Measurements from ENCODE around the gene DHRS4L2. TPM values are rescaled to one million over a fixed set of nuclear protein-coding genes. Genes with fewer than 3 reads are reported as not detected.
A peak's percentile ranks its signal among the peaks of the same experiment; 100 is the strongest.
"Not testable (repeated sequence)": the region's sequence is repeated elsewhere in the genome, so short reads cannot be mapped to it uniquely, and the experiment has no call there.

DHRS4L2 gene
- total RNA-seq, 3 donors from 2014 or later: 13.4 to 22.9 (median 16.8) TPM

GRCh38 chr14:24032727-24033418 is 44.1 kb downstream of the DHRS4L2 start:
- Histone ChIP-seq H3K9me3 (peaks cover 0 to 8% of the 10 kb centered on the region in 2 donors), H3K36me3 (no peaks in the 10 kb centered on the region), H3K27me3 (no peaks in the 10 kb centered on the region), H3K4me1 (no peaks in the 10 kb centered on the region), H3K4me3 (no peak overlapping the region), H3K27ac (no peak overlapping the region)
- DNase-seq (ENCODE audit: low spot score in 2 of 2): no peak
- TF ChIP-seq POLR2AphosphoS5 (IDR thresholded peaks at IDR 0.05): peak in 2 of 3 donors; percentile 18 to 36
- TF ChIP-seq POLR2A (IDR thresholded peaks at IDR 0.05): no peak
- intact Hi-C loops (cut with DNase I; ENCODE audit: low total_unique reads): loop anchor here (10.0 kb wide), 1 partner anchor 48 kb away; the partner anchor contains the start of gene DHRS4L2

GRCh38 chr14:24035769-24036168 is 47.0 kb downstream of the DHRS4L2 start:
- Histone ChIP-seq H3K4me3 (peak overlapping the region; percentile 51 to 71 (median 57)), H3K27ac (peak overlapping the region; percentile 90 to 96)
- H3K36me3 ChIP-seq; H3K9me3 ChIP-seq; H3K27me3 ChIP-seq; H3K4me1 ChIP-seq; DNase-seq (ENCODE audit: low spot score in 2 of 2): not testable (repeated sequence)
- intact Hi-C loops (cut with DNase I; ENCODE audit: low total_unique reads): loop anchor here (10.0 kb wide), 1 partner anchor 51 kb away; the partner anchor contains the start of gene DHRS4L2
- TF ChIP-seq, protein P1, sequence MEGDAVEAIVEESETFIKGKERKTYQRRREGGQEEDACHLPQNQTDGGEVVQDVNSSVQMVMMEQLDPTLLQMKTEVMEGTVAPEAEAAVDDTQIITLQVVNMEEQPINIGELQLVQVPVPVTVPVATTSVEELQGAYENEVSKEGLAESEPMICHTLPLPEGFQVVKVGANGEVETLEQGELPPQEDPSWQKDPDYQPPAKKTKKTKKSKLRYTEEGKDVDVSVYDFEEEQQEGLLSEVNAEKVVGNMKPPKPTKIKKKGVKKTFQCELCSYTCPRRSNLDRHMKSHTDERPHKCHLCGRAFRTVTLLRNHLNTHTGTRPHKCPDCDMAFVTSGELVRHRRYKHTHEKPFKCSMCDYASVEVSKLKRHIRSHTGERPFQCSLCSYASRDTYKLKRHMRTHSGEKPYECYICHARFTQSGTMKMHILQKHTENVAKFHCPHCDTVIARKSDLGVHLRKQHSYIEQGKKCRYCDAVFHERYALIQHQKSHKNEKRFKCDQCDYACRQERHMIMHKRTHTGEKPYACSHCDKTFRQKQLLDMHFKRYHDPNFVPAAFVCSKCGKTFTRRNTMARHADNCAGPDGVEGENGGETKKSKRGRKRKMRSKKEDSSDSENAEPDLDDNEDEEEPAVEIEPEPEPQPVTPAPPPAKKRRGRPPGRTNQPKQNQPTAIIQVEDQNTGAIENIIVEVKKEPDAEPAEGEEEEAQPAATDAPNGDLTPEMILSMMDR (IDR thresholded peaks at IDR 0.05): peak in 1 of 3 donors; percentile 19

DNA sequence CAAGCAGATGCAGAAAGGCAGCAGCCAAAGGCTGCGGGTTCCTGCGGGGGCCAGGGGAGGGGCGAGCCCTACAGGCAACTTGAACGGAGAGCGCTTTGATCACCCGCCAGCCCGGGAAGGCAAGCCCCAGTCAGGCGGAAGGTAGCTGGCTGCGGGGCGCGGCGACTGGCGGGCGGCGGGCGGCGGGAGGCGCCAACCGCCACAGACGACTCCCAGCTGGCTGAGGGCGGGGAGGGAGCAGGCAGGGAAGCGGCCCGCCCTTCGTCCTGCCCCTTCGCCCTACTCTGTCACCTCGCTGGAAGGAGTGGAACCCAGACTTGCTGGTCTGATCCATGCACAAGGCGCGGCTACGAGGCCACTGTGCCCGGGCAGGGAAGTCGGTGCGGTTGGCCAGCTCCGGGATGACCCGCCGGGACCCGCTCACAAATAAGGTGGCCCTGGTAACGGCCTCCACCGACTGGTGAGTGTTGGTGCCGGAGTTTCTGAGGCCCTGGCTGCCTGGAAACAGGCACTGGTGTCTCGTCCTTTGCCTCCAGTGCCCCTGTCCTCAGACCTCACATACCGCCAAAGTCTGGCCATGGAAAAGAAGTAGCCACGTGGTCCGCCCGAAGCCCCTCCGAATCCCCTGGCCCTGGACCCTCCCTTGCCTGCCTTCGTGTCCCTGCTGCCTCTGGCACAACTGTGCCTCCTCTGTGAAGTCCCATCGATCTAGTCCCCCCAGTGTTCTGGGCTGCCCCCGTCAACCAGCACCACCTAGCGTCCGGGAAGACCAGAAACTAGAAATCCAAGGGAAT is 47.6 kb downstream of the DHRS4L2 start:
- DNase-seq (ENCODE audit: low spot score in 2 of 2): peak; percentile 78 to 81
- intact Hi-C loops (cut with DNase I; ENCODE audit: low total_unique reads): loop anchor here (10.0 kb wide), 1 partner anchor 52 kb away; the partner anchor contains the start of gene DHRS4L2
- H3K27ac ChIP-seq: peak overlapping the region; percentile 90 to 96
- H3K36me3 ChIP-seq: no peaks in the 10 kb centered on the region
- H3K4me3 ChIP-seq: peak overlapping the region; percentile 51 to 71 (median 57)
- H3K9me3 ChIP-seq: peaks cover 0 to 8% of the 10 kb centered on the region in 2 donors
- peak in 2 of 3 donors; percentile 20 to 61 for TF ChIP-seq POLR2AphosphoS5 (IDR thresholded peaks at IDR 0.05)
- TF ChIP-seq, protein P1 (IDR thresholded peaks at IDR 0.05): peak; percentile 63 to 76 (median 74)
- no peak for TF ChIP-seq POLR2A (IDR thresholded peaks at IDR 0.05)
- no peaks in the 10 kb centered on the region for H3K4me1 ChIP-seq
- no peaks in the 10 kb centered on the region for H3K27me3 ChIP-seq

GRCh38 chr14:24036963-24037657 is 48.4 kb downstream of the DHRS4L2 start:
- not testable (repeated sequence) for H3K4me1 ChIP-seq; H3K27me3 ChIP-seq; DNase-seq (ENCODE audit: low spot score in 2 of 2); H3K9me3 ChIP-seq; H3K36me3 ChIP-seq
- Histone ChIP-seq H3K27ac (peak overlapping the region; percentile 90 to 96), H3K4me3 (peak overlapping the region; percentile 51 to 71 (median 57))
- intact Hi-C loops (cut with DNase I; ENCODE audit: low total_unique reads): loop anchor here (10.0 kb wide), 1 partner anchor 52 kb away; the partner anchor contains the start of gene DHRS4L2

GRCh38 chr14:24037658-24038037 is 48.9 kb downstream of the DHRS4L2 start:
- TF ChIP-seq, protein P1 (IDR thresholded peaks at IDR 0.05): no peak
- TF ChIP-seq POLR2AphosphoS5 (IDR thresholded peaks at IDR 0.05): no peak
- TF ChIP-seq POLR2A (IDR thresholded peaks at IDR 0.05): no peak
- H3K36me3 ChIP-seq: no peaks in the 10 kb centered on the region
- DNase-seq (ENCODE audit: low spot score in 2 of 2): no peak
- H3K27me3 ChIP-seq: no peaks in the 10 kb centered on the region
- no peak overlapping the region for H3K4me3 ChIP-seq
- intact Hi-C loops (cut with DNase I; ENCODE audit: low total_unique reads): loop anchor here (10.0 kb wide), 1 partner anchor 53 kb away; the partner anchor contains the start of gene DHRS4L2
- no peak overlapping the region for H3K27ac ChIP-seq
- H3K9me3 ChIP-seq: peaks cover 0 to 3% of the 10 kb centered on the region in 2 donors
- H3K4me1 ChIP-seq: no peaks in the 10 kb centered on the region
